ENCODE data around the gene PCSK6. TPM values are rescaled to one million over a fixed set of nuclear protein-coding genes. Genes with fewer than 3 reads are reported as not detected.

Gene PCSK6
- total RNA-seq, 1 experiment from 2014 or later, result 3.7 TPM

DNA sequence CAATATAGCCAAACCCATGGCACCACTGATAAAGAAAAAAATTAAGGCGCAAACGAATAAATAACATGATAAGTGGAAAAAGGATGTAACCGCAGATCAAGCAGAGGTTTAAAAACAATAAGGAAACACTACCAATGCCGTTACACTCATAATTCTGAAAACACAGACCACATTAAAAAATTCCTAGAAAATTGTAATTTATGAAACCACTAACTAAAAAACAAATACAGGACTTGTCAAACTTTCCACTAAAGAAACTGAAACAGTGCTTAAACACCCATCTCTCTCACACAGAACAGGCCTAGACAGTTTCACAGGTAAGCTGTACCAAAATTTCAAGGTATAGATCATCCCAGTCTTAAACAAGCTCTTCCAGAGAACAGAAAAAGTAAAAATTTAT is 28.4 kb downstream of the PCSK6 start:
- POLR2A ChIA-PET (ENCODE audit: unreplicated experiment), result no interaction called here
- Histone ChIP-seq H3K9me3 (ENCODE audit: low read length) (no peaks in the 10 kb centered on the region), H3K27ac (ENCODE audit: low read length) (no peak overlapping the region), H3K4me2 (ENCODE audit: low read length) (no peak overlapping the region), H3K4me3 (ENCODE audit: low read length) (no peak overlapping the region), H3K79me2 (ENCODE audit: low read length) (no peaks in the 10 kb centered on the region), H3K4me1 (ENCODE audit: insufficient read depth, low read length) (no peaks in the 10 kb centered on the region), H3K36me3 (ENCODE audit: low read depth, low read length) (no peaks in the 10 kb centered on the region), H3F3A (ENCODE audit: low read length, unreplicated experiment) (no peaks in the 10 kb centered on the region), H3K27me3 (ENCODE audit: low read length) (peaks cover 12% of the 10 kb centered on the region; the same call in 1 of the 2 replicates), H2AFZ (ENCODE audit: low read length) (no peak overlapping the region), H3K9me2 (replicated peaks; ENCODE audit: low read length) (no peaks in the 10 kb centered on the region), H4K20me1 (ENCODE audit: low read length) (no peaks in the 10 kb centered on the region), H3K9ac (ENCODE audit: low read length) (no peak overlapping the region)
- intact Hi-C loops (cut with micrococcal nuclease), result no loop called here
- TF ChIP-seq EZH2 (IDR thresholded peaks at IDR 0.05; ENCODE audit: low read length, unreplicated experiment), result no peak
- TF ChIP-seq, protein P1, sequence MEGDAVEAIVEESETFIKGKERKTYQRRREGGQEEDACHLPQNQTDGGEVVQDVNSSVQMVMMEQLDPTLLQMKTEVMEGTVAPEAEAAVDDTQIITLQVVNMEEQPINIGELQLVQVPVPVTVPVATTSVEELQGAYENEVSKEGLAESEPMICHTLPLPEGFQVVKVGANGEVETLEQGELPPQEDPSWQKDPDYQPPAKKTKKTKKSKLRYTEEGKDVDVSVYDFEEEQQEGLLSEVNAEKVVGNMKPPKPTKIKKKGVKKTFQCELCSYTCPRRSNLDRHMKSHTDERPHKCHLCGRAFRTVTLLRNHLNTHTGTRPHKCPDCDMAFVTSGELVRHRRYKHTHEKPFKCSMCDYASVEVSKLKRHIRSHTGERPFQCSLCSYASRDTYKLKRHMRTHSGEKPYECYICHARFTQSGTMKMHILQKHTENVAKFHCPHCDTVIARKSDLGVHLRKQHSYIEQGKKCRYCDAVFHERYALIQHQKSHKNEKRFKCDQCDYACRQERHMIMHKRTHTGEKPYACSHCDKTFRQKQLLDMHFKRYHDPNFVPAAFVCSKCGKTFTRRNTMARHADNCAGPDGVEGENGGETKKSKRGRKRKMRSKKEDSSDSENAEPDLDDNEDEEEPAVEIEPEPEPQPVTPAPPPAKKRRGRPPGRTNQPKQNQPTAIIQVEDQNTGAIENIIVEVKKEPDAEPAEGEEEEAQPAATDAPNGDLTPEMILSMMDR (conservative IDR thresholded peaks at IDR 0.05; ENCODE audit: low read depth, low read length), result no peak
- no peak for TF ChIP-seq EZH2phosphoT487 (IDR thresholded peaks at IDR 0.05; ENCODE audit: borderline replicate concordance, low read length)
- ATAC-seq (no peak), DNase-seq (no peak)
- CTCF ChIA-PET, result no interaction called here
- BruUV-seq (replicated peaks), result no TSS peak

DNA sequence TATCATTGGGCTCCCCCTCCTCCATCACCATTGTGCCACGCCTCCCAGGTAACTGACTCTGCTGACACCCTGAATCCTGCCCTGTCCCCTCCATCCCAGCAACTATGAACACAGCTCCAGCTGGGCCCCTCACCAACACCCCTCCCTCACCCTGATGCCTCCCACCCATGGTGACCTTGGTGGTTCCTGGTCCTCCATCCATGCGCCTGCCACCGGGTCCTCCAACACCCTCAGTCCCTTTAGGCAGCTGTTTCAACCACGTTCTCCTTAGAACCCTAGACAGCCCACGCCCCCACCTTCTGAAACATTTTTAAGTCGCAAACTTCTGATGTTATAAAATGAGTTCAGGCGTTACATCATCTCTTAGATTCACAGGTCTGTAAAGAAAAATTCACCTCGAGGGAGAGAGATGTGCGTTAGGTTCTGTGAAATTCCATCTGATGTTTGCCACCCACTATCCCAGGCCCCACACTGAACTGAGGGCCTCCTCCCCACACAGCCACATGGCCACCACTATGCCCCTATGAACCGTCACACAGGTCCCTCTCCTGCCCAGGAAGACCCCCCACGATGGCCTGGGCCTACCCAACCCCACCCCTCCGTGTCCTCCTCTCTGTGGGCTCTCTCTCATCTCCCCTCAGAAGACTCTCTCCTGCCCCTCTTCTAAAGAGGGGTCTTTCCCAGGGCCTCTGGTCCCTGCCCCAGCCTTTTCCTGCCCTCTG is 29.8 kb downstream of the PCSK6 start:
- Histone ChIP-seq H4K20me1 (ENCODE audit: low read length) (no peaks in the 10 kb centered on the region), H3K4me1 (ENCODE audit: insufficient read depth, low read length) (no peaks in the 10 kb centered on the region), H3K4me3 (ENCODE audit: low read length) (no peak overlapping the region), H3K9ac (ENCODE audit: low read length) (no peak overlapping the region), H3F3A (ENCODE audit: low read length, unreplicated experiment) (no peaks in the 10 kb centered on the region), H3K9me3 (ENCODE audit: low read length) (no peaks in the 10 kb centered on the region), H3K79me2 (ENCODE audit: low read length) (no peaks in the 10 kb centered on the region), H3K36me3 (ENCODE audit: low read depth, low read length) (no peaks in the 10 kb centered on the region), H3K9me2 (replicated peaks; ENCODE audit: low read length) (no peaks in the 10 kb centered on the region), H3K27me3 (ENCODE audit: low read length) (peaks cover 9% of the 10 kb centered on the region; the same call in 1 of the 2 replicates), H3K4me2 (ENCODE audit: low read length) (no peak overlapping the region), H3K27ac (ENCODE audit: low read length) (no peak overlapping the region), H2AFZ (ENCODE audit: low read length) (no peak overlapping the region)
- intact Hi-C loops (cut with micrococcal nuclease), result no loop called here
- TF ChIP-seq EZH2phosphoT487 (IDR thresholded peaks at IDR 0.05; ENCODE audit: borderline replicate concordance, low read length), result no peak
- TF ChIP-seq, protein P1 (conservative IDR thresholded peaks at IDR 0.05; ENCODE audit: low read depth, low read length), result no peak
- no peak for TF ChIP-seq EZH2 (IDR thresholded peaks at IDR 0.05; ENCODE audit: low read length, unreplicated experiment)
- ChIA-PET CTCF (no interaction called here), POLR2A (ENCODE audit: unreplicated experiment) (no interaction called here)
- no TSS peak for BruUV-seq (replicated peaks)
- ATAC-seq, result no peak
- no peak for DNase-seq

DNA sequence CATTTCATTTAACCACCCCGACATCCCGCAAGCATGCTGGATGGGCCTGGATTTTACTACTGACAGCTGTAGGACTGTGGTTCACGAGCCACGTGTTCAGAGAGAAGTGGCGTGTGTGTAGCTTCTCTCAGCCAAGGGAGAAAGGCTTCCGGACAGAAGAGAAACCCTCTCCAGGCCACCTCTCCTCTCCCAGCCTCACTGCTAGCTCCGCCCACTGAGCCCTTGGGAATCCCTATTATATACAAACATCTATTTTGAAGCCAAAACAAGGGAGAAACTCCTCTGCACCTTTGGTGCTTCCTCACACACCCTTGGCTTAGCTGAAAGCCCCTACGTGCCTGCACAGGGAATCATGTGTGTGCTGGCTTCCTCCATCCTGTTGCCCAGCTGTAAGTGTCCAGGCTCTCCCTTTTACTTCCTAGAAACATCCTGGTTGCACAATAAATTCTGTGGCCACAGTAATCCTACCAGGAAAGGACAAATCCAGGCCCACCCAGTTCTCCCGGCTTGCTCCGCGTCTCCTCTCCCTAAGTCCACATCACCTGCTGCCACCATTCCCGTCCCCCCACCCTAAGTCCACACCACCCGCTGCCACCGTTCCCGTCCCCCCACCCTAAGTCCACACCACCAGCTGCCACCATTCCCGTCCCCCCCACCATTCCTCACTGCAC is 30.5 kb downstream of the PCSK6 start:
- TF ChIP-seq, protein P1 (conservative IDR thresholded peaks at IDR 0.05; ENCODE audit: low read depth, low read length), result no peak
- TF ChIP-seq EZH2phosphoT487 (IDR thresholded peaks at IDR 0.05; ENCODE audit: borderline replicate concordance, low read length) (no peak), EZH2 (IDR thresholded peaks at IDR 0.05; ENCODE audit: low read length, unreplicated experiment) (no peak)
- H3K36me3 ChIP-seq (ENCODE audit: low read depth, low read length), result no peaks in the 10 kb centered on the region
- no peaks in the 10 kb centered on the region for H3F3A ChIP-seq (ENCODE audit: low read length, unreplicated experiment)
- ChIA-PET POLR2A (ENCODE audit: unreplicated experiment) (interaction anchor here (0.6 kb wide), 1 partner anchor 800 kb away, joined by 3 read pairs; no protein-coding TSS in a partner anchor), CTCF (no interaction called here)
- intact Hi-C loops (cut with micrococcal nuclease), result no loop called here
- peaks cover 9% of the 10 kb centered on the region for H3K27me3 ChIP-seq (ENCODE audit: low read length)
- no peak overlapping the region for H3K9ac ChIP-seq (ENCODE audit: low read length)
- H3K79me2 ChIP-seq (ENCODE audit: low read length), result no peaks in the 10 kb centered on the region
- H4K20me1 ChIP-seq (ENCODE audit: low read length), result no peaks in the 10 kb centered on the region
- H3K9me2 ChIP-seq (replicated peaks; ENCODE audit: low read length), result no peaks in the 10 kb centered on the region
- DNase-seq (no peak), ATAC-seq (no peak)
- H3K9me3 ChIP-seq (ENCODE audit: low read length), result no peaks in the 10 kb centered on the region
- no TSS peak for BruUV-seq (replicated peaks)
- H3K4me3 ChIP-seq (ENCODE audit: low read length), result no peak overlapping the region
- no peaks in the 10 kb centered on the region for H3K4me1 ChIP-seq (ENCODE audit: insufficient read depth, low read length)
- no peak overlapping the region for H3K4me2 ChIP-seq (ENCODE audit: low read length)
- H2AFZ ChIP-seq (ENCODE audit: low read length), result no peak overlapping the region
- H3K27ac ChIP-seq (ENCODE audit: low read length), result no peak overlapping the region

Measured in PC-3 (cell line).